Keratinocyte (primary cell): ENCODE measurements around the gene DGKD. TPM values are rescaled to one million over a fixed set of nuclear protein-coding genes. Genes with fewer than 3 reads are reported as not detected.

Source experiments
- DNase-seq: peaks from one replicate; pipeline ENCODE4 v3.0.0-alpha.2; 2011; ENCODE audit warnings: low read depth, missing footprints, low spot score
- FAIRE-seq: peaks from 2 replicates; lab custom pipeline; 2011; peaks lifted over from hg19 to GRCh38; lab: Jason Lieb, UNC
- H2AFZ ChIP-seq: 2 replicates; pipeline ENCODE4 v1.6.0; 2012; ENCODE audit warnings: low read length, control low read depth, inconsistent platforms; ENCODE audit not compliant: control insufficient read depth
- H3K27ac ChIP-seq: 2 replicates; pipeline ENCODE4 v1.5.1; 2011; ENCODE audit warnings: low read length; ENCODE audit not compliant: control insufficient read depth, insufficient read depth
- H3K27me3 ChIP-seq: 3 replicates; pipeline ENCODE4 v1.6.0; 2011; ENCODE audit warnings: low read length; ENCODE audit not compliant: control insufficient read depth, insufficient read depth; ENCODE audit errors: extremely low read depth
- H3K36me3 ChIP-seq, 2 experiments: 2 replicates in 1 of 2; 3 replicates in 1 of 2; pipeline ENCODE4 v1.5.1; 2011; ENCODE audit warnings: low read length in 2 of 2, mild to moderate bottlenecking in 1 of 2; ENCODE audit not compliant: control insufficient read depth in 2 of 2, insufficient read depth in 2 of 2; ENCODE audit errors: extremely low read depth in 1 of 2
- H3K4me1 ChIP-seq: 3 replicates; pipeline ENCODE4 v1.5.1; 2011; ENCODE audit warnings: low read length; ENCODE audit not compliant: control insufficient read depth, insufficient read depth; ENCODE audit errors: extremely low read depth
- H3K4me2 ChIP-seq: 3 replicates; pipeline ENCODE4 v1.6.0; 2011; ENCODE audit warnings: low read depth, low read length; ENCODE audit not compliant: control insufficient read depth, insufficient read depth; ENCODE audit errors: extremely low read depth
- H3K4me3 ChIP-seq, 3 experiments: fragments of 200-600 bp in 1 of 3; sonication (generic) in 1 of 3; 2 replicates in 2 of 3; 3 replicates in 1 of 3; pipeline ENCODE4 v1.5.1; 2011 to 2016; ENCODE audit warnings: low read length in 3 of 3, mild to moderate bottlenecking in 3 of 3, control low read depth in 2 of 3, inconsistent platforms in 1 of 3, low read depth in 1 of 3, mixed read lengths in 1 of 3, mixed run types in 1 of 3, moderate library complexity in 1 of 3; ENCODE audit not compliant: control insufficient read depth in 2 of 3, insufficient read depth in 2 of 3; ENCODE audit errors: extremely low read depth in 1 of 3
- H3K79me2 ChIP-seq: 2 replicates; pipeline ENCODE4 v1.6.0; 2012; ENCODE audit warnings: low read length; ENCODE audit not compliant: control insufficient read depth, insufficient read depth
- H3K9ac ChIP-seq: 3 replicates; pipeline ENCODE4 v1.6.0; 2011; ENCODE audit warnings: low read length; ENCODE audit not compliant: control insufficient read depth, insufficient read depth; ENCODE audit errors: extremely low read depth
- H3K9me1 ChIP-seq: 3 replicates; pipeline ENCODE4 v1.6.0; 2011; ENCODE audit warnings: low read length; ENCODE audit not compliant: control insufficient read depth, insufficient read depth; ENCODE audit errors: extremely low read depth
- H3K9me3 ChIP-seq: 2 replicates; pipeline ENCODE4 v1.5.1; 2012; ENCODE audit warnings: low read depth, low read length; ENCODE audit not compliant: control insufficient read depth
- H4K20me1 ChIP-seq: 3 replicates; pipeline ENCODE4 v1.6.0; 2011; ENCODE audit warnings: low read length; ENCODE audit not compliant: control insufficient read depth, insufficient read depth; ENCODE audit errors: extremely low read depth
- EZH2 ChIP-seq: IDR thresholded peaks from one replicate; pipeline ENCODE4 v1.6.1; 2012; ENCODE audit warnings: inconsistent platforms, mild to moderate bottlenecking, low read length, moderate library complexity
- dilution Hi-C: fragments of 300-500 bp; cut with MboI; formaldehyde crosslinking; loops from one replicate; pipeline ENCODE4 v1.7.0; 2020; ENCODE audit warnings: low sequenced_read_pairs; ENCODE audit not compliant: extremely low pct_ligation_motif_present
- polyA plus RNA-seq, 5 experiments: library from polyadenylated mRNA; depleted of rRNA in 3 of 5; stranded (reverse) in 3 of 5; stranded (forward) in 1 of 5; unstranded in 1 of 5; fragments of >200 nt; gene quantifications; 1 replicate in 1 of 5; 2 replicates in 3 of 5; 3 replicates in 1 of 5; pipeline versions ENCODE4 v1.2.1 to v1.2.3, GENCODE V29; 2011 to 2012; ENCODE audit warnings: missing spikeins in 2 of 5, low read depth in 1 of 5, low replicate concordance in 1 of 5
- TF ChIP-seq, protein P1 (sequence below), 3 experiments: IDR thresholded peaks in 1 of 3; conservative IDR thresholded peaks in 1 of 3; optimal IDR thresholded peaks in 1 of 3; 2 replicates in 2 of 3; 3 replicates in 1 of 3; pipeline versions ENCODE3 to v1.5.1; 2011; ENCODE audit warnings: low read length in 3 of 3, mild to moderate bottlenecking in 3 of 3, moderate library complexity in 2 of 3, control low read depth in 1 of 3, inconsistent platforms in 1 of 3; ENCODE audit not compliant: insufficient read depth in 2 of 3; ENCODE audit errors: extremely low read depth in 1 of 3

Gene DGKD
- polyA plus RNA-seq, 1 donor (not counting 4 experiments of a cell fraction or from before 2014, with no cell fraction given): 6.1 TPM

- TF ChIP-seq EZH2: no peak
- TF ChIP-seq, protein P1, sequence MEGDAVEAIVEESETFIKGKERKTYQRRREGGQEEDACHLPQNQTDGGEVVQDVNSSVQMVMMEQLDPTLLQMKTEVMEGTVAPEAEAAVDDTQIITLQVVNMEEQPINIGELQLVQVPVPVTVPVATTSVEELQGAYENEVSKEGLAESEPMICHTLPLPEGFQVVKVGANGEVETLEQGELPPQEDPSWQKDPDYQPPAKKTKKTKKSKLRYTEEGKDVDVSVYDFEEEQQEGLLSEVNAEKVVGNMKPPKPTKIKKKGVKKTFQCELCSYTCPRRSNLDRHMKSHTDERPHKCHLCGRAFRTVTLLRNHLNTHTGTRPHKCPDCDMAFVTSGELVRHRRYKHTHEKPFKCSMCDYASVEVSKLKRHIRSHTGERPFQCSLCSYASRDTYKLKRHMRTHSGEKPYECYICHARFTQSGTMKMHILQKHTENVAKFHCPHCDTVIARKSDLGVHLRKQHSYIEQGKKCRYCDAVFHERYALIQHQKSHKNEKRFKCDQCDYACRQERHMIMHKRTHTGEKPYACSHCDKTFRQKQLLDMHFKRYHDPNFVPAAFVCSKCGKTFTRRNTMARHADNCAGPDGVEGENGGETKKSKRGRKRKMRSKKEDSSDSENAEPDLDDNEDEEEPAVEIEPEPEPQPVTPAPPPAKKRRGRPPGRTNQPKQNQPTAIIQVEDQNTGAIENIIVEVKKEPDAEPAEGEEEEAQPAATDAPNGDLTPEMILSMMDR (optimal IDR thresholded peaks at IDR 0.05 in 1 of 3, IDR thresholded peaks at IDR 0.05 in 1 of 3, conservative IDR thresholded peaks at IDR 0.05 in 1 of 3; ENCODE audit: extremely low read depth in 1 of 3, insufficient read depth in 2 of 3, low read length in 3 of 3): no peak
These were observed 101.2 kb downstream of the DGKD start for GRCh38 chr2:233455491-233455890.

GRCh38 chr2:233456111-233456510 lies 101.8 kb downstream of the DGKD start:
- DNase-seq (no peak), FAIRE-seq (no peak)
- Histone ChIP-seq H3K9me3 (no peaks in the 10 kb centered on the region), H3K79me2 (no peaks in the 10 kb centered on the region), H3K4me1 (no peaks in the 10 kb centered on the region), H2AFZ (no peak overlapping the region), H4K20me1 (no peaks in the 10 kb centered on the region), H3K4me3 (no peak overlapping the region), H3K4me2 (no peak overlapping the region), H3K36me3 (peaks cover 11 to 13% of the 10 kb centered on the region in 2 experiments), H3K9me1 (no peaks in the 10 kb centered on the region), H3K27me3 (no peaks in the 10 kb centered on the region), H3K9ac (no peak overlapping the region), H3K27ac (no peak overlapping the region)
- dilution Hi-C loops: no loop called here
- no peak for TF ChIP-seq EZH2
- TF ChIP-seq, protein P1 (optimal IDR thresholded peaks at IDR 0.05 in 1 of 3, IDR thresholded peaks at IDR 0.05 in 1 of 3, conservative IDR thresholded peaks at IDR 0.05 in 1 of 3; ENCODE audit: extremely low read depth in 1 of 3, insufficient read depth in 2 of 3, low read length in 3 of 3): no peak

More at GRCh38 chr2:233455491-233455890, 101.2 kb downstream of the DGKD start:
- no peak overlapping the region for H2AFZ ChIP-seq
- H3K79me2 ChIP-seq: no peaks in the 10 kb centered on the region
- no peaks in the 10 kb centered on the region for H4K20me1 ChIP-seq
- H3K9ac ChIP-seq: no peak overlapping the region
- no peak overlapping the region for H3K4me3 ChIP-seq
- H3K27me3 ChIP-seq: no peaks in the 10 kb centered on the region
- H3K4me1 ChIP-seq: no peaks in the 10 kb centered on the region
- DNase-seq: no peak
- H3K4me2 ChIP-seq: no peak overlapping the region
- FAIRE-seq: no peak
- no peaks in the 10 kb centered on the region for H3K9me1 ChIP-seq
- H3K36me3 ChIP-seq: peaks cover 11 to 13% of the 10 kb centered on the region in 2 experiments
- H3K27ac ChIP-seq: no peak overlapping the region
- dilution Hi-C loops: no loop called here
- H3K9me3 ChIP-seq: no peaks in the 10 kb centered on the region
